ENCODE results near the gene FAH.

GRCh38 chr15:80194186-80194585 lies 41.4 kb downstream of the FAH start:
- TF ChIP-seq, protein P1, sequence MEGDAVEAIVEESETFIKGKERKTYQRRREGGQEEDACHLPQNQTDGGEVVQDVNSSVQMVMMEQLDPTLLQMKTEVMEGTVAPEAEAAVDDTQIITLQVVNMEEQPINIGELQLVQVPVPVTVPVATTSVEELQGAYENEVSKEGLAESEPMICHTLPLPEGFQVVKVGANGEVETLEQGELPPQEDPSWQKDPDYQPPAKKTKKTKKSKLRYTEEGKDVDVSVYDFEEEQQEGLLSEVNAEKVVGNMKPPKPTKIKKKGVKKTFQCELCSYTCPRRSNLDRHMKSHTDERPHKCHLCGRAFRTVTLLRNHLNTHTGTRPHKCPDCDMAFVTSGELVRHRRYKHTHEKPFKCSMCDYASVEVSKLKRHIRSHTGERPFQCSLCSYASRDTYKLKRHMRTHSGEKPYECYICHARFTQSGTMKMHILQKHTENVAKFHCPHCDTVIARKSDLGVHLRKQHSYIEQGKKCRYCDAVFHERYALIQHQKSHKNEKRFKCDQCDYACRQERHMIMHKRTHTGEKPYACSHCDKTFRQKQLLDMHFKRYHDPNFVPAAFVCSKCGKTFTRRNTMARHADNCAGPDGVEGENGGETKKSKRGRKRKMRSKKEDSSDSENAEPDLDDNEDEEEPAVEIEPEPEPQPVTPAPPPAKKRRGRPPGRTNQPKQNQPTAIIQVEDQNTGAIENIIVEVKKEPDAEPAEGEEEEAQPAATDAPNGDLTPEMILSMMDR (IDR thresholded peaks at IDR 0.05; ENCODE audit: low read depth, low read length) = no peak
- no peak for TF ChIP-seq MYC (IDR thresholded peaks at IDR 0.05; ENCODE audit: low read depth, low read length)
- TF ChIP-seq POLR2A (IDR thresholded peaks at IDR 0.05; ENCODE audit: extremely low read depth, insufficient read length) = no peak
